OCI-LY7 (cell line): ENCODE results near the gene EME2. TPM values are rescaled to one million over a fixed set of nuclear protein-coding genes. Genes with fewer than 3 reads are reported as not detected.

Experiments
- BruUV-seq: library from RNA; stranded (reverse); fragments of 400-500 nt; replicated peaks from 2 replicates; lab custom pipeline; 2021; lab: Mats Ljungman, UMichigan
- CTCF ChIA-PET: fragments of 300-600 bp; sonication (Branson Sonifier 250); formaldehyde crosslinking; loops from one replicate; lab custom pipeline; 2022; ENCODE audit warnings: antibody characterized with exemption; ENCODE audit not compliant: unreplicated experiment; lab: Charles Lee
- POLR2A ChIA-PET: fragments of 300-600 bp; sonication (Branson Sonifier 250); formaldehyde crosslinking; loops from one replicate; lab custom pipeline; 2022; ENCODE audit warnings: antibody characterized with exemption; lab: Charles Lee
- DNase-seq: peaks from one replicate; pipeline ENCODE4 v3.0.0-alpha.2; 2015; ENCODE audit warnings: low spot score
- H2AFZ ChIP-seq: fragments of 200-600 bp; sonication (generic), shearing (Covaris generic); 2 replicates; pipeline ENCODE4 v1.6.1; 2014; ENCODE audit warnings: mild to moderate bottlenecking, antibody characterized with exemption, low read length, moderate library complexity
- H3K27ac ChIP-seq: fragments of 200-600 bp; sonication (generic); 2 replicates; pipeline ENCODE4 v1.5.1; 2014; ENCODE audit warnings: mixed run types, low read depth, mild to moderate bottlenecking, moderate library complexity, low read length, inconsistent platforms; ENCODE audit not compliant: poor library complexity, severe bottlenecking
- H3K36me3 ChIP-seq: fragments of 200-600 bp; sonication (generic); 2 replicates; pipeline ENCODE4 v1.6.1; 2014; ENCODE audit warnings: mild to moderate bottlenecking, antibody characterized with exemption, low read length, moderate library complexity, mixed read lengths; ENCODE audit not compliant: insufficient read depth
- H3K4me1 ChIP-seq: fragments of 200-600 bp; sonication (generic); 2 replicates; pipeline ENCODE4 v1.5.1; 2014; ENCODE audit warnings: mild to moderate bottlenecking, low read length; ENCODE audit not compliant: insufficient read depth, poor library complexity, severe bottlenecking
- H3K4me2 ChIP-seq: fragments of 200-600 bp; sonication (generic); 2 replicates; pipeline ENCODE4 v1.6.1; 2014; ENCODE audit warnings: mild to moderate bottlenecking, low read length
- H3K4me3 ChIP-seq: fragments of 200-600 bp; sonication (generic); 2 replicates; pipeline ENCODE4 v1.5.1; 2014; ENCODE audit warnings: mild to moderate bottlenecking, low read depth, low read length; ENCODE audit not compliant: poor library complexity, severe bottlenecking
- H3K79me2 ChIP-seq: fragments of 200-600 bp; sonication (generic); 2 replicates; pipeline ENCODE4 v1.6.1; 2016; ENCODE audit warnings: low read depth, mild to moderate bottlenecking, low read length, moderate library complexity, mixed read lengths; ENCODE audit not compliant: insufficient read depth
- H3K9me2 ChIP-seq: fragments of 200-600 bp; sonication (generic); 2 replicates; pipeline ENCODE4 v1.6.1; 2016; ENCODE audit warnings: mild to moderate bottlenecking, low read length, mixed read lengths; ENCODE audit not compliant: insufficient read depth
- H3K9me3 ChIP-seq: fragments of 200-600 bp; sonication (generic); 2 replicates; pipeline ENCODE4 v1.6.1; 2014; ENCODE audit warnings: mild to moderate bottlenecking, mixed run types, low read length, mixed read lengths
- H4K20me1 ChIP-seq: fragments of 200-600 bp; sonication (generic); 2 replicates; pipeline ENCODE4 v1.6.1; 2014; ENCODE audit warnings: mild to moderate bottlenecking, antibody characterized with exemption, low read length, moderate library complexity, mixed read lengths; ENCODE audit not compliant: insufficient read depth
- CTCF ChIP-seq: fragments of 200-600 bp; sonication (generic); conservative IDR thresholded peaks from 2 replicates; pipeline ENCODE4 v1.5.1; 2014; ENCODE audit warnings: mild to moderate bottlenecking, antibody characterized with exemption, low read length, moderate library complexity, mixed read lengths
- EZH2phosphoT487 ChIP-seq: fragments of 200-600 bp; sonication (generic); IDR thresholded peaks from 2 replicates; pipeline ENCODE4 v1.6.1; 2018; ENCODE audit warnings: low read depth, borderline replicate concordance, mild to moderate bottlenecking, mixed run types, antibody characterized with exemption, low read length, moderate library complexity, mixed read lengths
- intact Hi-C: fragments of 100-400 bp; cut with micrococcal nuclease; formaldehyde crosslinking; loops from one replicate; pipeline ENCODE4 v1.10.0; 2022; ENCODE audit not compliant: unreplicated experiment
- total RNA-seq, 2 experiments: library from RNA; depleted of rRNA in 1 of 2; stranded (reverse); fragments of >200 nt in 1 of 2; shearing (Covaris generic) in 1 of 2; gene quantifications; 2 replicates each; pipeline ENCODE4 v1.2.3, GENCODE V29; 2014 to 2022

Gene EME2
- total RNA-seq, 2 experiments from 2014 or later: 23.8 to 48.5 TPM

GRCh38 chr16:1815461-1815860 is 42.9 kb downstream of the EME2 start:
- Histone ChIP-seq H3K4me3 (no peak overlapping the region), H2AFZ (no peak overlapping the region), H3K4me1 (no peaks in the 10 kb centered on the region), H4K20me1 (no peaks in the 10 kb centered on the region), H3K79me2 (no peaks in the 10 kb centered on the region), H3K9me2 (no peaks in the 10 kb centered on the region), H3K4me2 (no peak overlapping the region), H3K27ac (no peak overlapping the region), H3K36me3 (no peaks in the 10 kb centered on the region), H3K9me3 (no peaks in the 10 kb centered on the region)
- POLR2A ChIA-PET: no interaction called here
- BruUV-seq: no TSS peak
- DNase-seq: no peak
- CTCF ChIA-PET: no interaction called here
- intact Hi-C loops: no loop called here
- TF ChIP-seq CTCF (no peak), EZH2phosphoT487 (no peak)

GRCh38 chr16:1816396-1817275 is 44.0 kb downstream of the EME2 start:
- no peak overlapping the region for H3K27ac ChIP-seq
- no peak overlapping the region for H3K4me2 ChIP-seq
- no peaks in the 10 kb centered on the region for H3K9me3 ChIP-seq
- BruUV-seq: no TSS peak
- ChIA-PET CTCF (no interaction called here), POLR2A (no interaction called here)
- intact Hi-C loops: no loop called here
- no peak overlapping the region for H3K4me3 ChIP-seq
- no peaks in the 10 kb centered on the region for H3K36me3 ChIP-seq
- TF ChIP-seq CTCF (no peak), EZH2phosphoT487 (no peak)
- H4K20me1 ChIP-seq: no peaks in the 10 kb centered on the region
- H3K9me2 ChIP-seq: no peaks in the 10 kb centered on the region
- DNase-seq: no peak
- H2AFZ ChIP-seq: no peak overlapping the region
- no peaks in the 10 kb centered on the region for H3K79me2 ChIP-seq
- no peaks in the 10 kb centered on the region for H3K4me1 ChIP-seq

GRCh38 chr16:1817276-1817589 is 44.6 kb downstream of the EME2 start:
- H3K9me2 ChIP-seq: no peaks in the 10 kb centered on the region
- ChIA-PET POLR2A (no interaction called here), CTCF (no interaction called here)
- H3K36me3 ChIP-seq: no peaks in the 10 kb centered on the region
- intact Hi-C loops: no loop called here
- no peak for TF ChIP-seq EZH2phosphoT487
- H2AFZ ChIP-seq: no peak overlapping the region
- no peaks in the 10 kb centered on the region for H3K9me3 ChIP-seq
- H3K4me1 ChIP-seq: no peaks in the 10 kb centered on the region
- DNase-seq: no peak
- no peaks in the 10 kb centered on the region for H3K79me2 ChIP-seq
- H3K27ac ChIP-seq: no peak overlapping the region
- H4K20me1 ChIP-seq: no peaks in the 10 kb centered on the region
- no TSS peak for BruUV-seq
- H3K4me3 ChIP-seq: no peak overlapping the region
- H3K4me2 ChIP-seq: no peak overlapping the region
